HG03039 (cell line): ENCODE measurements around the gene GOLGA6C.
"Not testable (repeated sequence)": the region's sequence is repeated elsewhere in the genome, so short reads cannot be mapped to it uniquely, and the experiment has no call there.

Source experiments
- ATAC-seq: cut with Tn5 transposase; IDR thresholded peaks from one replicate; pipeline ENCODE4 v1.9.1; 2021; ENCODE audit warnings: mild to moderate bottlenecking, moderate library complexity; ENCODE audit not compliant: unreplicated experiment

The GOLGA6C gene, protein sequence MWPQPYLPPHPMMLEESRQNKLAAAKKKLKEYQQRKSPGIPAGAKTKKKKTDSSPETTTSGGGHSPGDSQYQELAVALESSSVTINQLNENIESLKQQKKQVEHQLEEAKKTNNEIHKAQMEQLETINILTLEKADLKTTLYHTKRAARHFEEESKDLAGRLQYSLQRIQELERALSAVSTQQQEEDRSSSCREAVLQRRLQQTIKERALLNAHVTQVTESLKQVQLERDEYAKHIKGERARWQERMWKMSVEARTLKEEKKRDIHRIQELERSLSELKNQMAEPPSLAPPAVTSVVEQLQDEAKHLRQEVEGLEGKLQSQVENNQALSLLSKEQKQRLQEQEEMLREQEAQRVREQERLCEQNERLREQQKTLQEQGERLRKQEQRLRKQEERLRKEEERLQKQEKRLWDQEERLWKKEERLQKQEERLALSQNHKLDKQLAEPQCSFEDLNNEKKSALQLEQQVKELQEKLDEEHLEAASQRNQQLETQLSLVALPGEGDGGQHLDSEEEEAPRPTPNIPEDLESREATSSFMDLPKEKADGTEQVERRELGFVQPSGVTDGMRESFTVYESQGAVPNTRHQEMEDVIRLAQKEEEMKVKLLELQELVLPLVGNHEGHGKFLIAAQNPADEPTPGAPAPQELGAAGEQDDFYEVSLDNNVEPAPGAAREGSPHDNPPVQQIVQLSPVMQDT

DNA sequence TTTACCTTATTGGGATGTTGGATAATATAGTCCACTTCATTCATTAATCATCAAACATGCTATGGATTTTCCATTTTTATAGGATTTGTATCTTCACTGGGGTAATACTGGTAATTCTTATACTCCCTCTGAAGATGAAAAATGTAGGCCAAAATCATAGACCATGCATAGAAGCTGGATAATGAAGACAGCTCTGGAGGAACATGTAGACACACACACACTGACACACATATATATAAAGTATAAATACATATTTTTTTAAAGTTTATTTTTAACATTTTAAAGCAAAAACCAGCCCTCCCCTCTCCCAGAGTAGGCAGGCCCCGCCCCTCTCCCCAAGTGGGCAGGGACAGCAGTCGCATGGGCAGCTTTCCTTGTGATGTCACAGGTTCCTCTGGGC lies at the start of gene GOLGA6C:
TSS of gene GOLGA6C (plus strand) at position 301 of the 400 bp plus-strand sequence. CDS start 265 bp downstream, outside the sequence.
- not testable (repeated sequence) for ATAC-seq

DNA sequence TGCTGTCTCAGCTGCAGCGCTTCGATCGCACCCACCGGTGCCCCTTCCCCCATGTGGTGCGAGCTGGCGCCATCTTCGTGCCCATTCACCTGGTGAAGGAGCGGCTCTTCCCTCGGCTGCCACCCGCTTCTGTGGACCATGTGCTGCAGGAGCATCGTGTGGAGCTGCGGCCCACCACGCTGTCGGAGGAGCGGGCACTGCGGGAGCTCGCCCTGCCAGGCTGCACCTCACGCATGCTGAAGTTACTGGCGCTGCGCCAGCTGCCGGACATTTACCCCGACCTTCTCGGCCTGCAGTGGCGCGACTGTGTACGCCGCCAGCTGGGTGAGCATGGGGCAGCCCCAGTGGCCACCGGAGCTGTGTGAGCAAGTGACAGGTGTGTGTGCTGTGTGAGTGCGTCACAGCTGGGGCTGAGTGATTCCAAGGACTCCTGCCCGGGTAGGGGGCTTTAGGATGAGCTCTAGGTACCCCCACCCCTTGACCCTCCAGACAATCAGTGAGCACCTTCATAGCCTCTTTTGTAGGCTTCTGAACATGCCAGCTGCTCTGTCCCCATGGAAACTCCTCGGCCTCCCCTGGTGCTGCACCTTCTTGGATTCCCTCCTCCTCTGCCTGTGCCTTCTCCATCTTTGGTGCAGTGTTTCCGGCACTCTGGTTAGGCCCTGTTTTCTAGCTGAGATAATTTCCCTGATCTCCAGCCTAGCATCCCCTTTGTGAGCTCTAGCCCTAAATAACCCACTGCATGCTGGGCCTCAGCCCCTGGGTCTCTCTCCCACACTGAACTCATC lies 49.4 kb upstream of the GOLGA6C start:
- ATAC-seq: no peak

DNA sequence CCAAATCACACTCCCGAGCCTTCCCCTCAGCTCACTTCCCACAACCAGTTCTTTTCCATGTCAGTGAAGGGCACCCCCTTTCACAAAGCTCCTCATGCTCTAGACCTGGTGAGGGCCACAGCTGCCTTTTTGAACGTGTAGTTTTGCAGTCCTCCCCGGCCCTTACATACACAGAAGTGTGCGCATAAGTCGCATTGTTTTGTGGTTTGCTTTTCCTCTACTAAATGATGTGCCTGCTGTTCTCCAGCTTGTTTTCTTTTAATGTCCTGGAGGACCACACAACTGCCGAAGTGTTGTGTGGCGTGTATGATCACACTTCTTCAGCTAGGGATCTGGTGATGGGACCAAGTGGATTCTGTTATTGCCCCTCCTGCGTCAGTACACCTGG lies 48.9 kb upstream of the GOLGA6C start:
- no peak for ATAC-seq

- ATAC-seq: no peak
Measured at GRCh38 chr15:75210811-75211230, 47.3 kb upstream of the GOLGA6C start.

DNA sequence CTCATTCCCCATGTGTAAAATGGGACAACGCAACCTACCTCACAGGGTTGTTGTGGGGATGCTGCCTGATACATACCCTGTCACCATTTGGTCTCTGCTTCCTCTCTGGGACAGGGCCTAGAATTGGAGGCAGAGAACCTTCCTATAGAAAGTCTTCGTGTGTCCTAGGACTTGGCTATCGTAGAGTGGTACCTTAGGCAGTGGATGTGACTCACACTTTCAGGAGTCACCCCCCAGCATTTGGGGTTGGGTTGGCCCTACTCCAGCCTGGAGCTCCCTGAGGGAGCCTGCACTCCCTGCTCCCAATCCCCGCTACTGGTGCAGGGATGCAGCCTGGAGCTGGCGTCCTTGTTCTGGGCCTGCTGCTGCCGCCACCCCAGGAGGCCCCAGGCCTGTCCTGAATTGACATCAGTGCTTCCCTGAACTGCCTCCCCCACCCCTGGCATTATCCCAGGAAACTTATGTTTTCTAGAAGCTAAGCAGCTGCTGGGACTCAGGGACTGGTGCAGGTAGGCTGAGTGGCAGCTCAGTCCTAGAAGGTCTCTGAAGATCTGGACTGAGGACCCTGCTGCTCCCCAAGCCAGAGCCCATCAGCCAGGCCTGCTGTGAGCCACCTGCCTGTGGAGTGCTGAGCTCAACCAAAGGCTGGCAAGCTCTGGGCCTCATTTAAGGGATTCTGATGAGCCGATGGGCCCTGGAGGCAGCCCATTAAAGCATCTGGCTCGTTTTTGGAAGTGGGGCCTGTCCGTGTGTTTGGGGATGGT lies 46.5 kb upstream of the GOLGA6C start:
- no peak for ATAC-seq

- no peak for ATAC-seq
Measured at GRCh38 chr15:75212200-75212858, 45.8 kb upstream of the GOLGA6C start.

DNA sequence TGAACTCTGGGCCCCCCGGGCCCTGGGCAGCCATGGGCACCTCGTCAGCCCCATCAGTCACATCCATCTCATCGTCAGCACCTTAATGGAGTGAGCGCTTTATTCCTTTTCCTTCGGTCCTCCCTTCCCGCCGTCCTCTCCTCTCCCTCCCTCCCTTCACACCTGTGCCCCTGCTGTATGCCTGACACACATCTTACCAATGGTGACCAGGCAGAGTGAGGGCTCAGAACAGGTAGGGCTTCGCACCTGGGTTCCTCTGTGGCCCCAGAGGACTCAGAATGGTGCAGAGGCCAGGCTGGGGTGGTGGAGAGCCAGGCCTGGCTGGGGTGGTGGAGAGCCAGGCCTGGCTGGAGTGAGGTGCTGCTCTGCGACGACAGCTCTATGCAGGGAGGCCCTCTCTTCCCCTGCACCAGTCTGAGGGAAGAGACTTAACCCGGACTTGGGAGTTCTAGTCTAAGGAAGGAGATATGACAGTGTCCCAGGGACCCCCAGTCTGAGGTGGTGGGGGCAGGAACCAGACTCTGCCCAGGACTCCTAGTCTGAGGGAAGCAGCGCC lies 44.8 kb upstream of the GOLGA6C start:
- ATAC-seq: no peak

- ATAC-seq: no peak
Measured at GRCh38 chr15:75213768-75214221, 44.3 kb upstream of the GOLGA6C start.

GRCh38 chr15:75214293-75215096 lies 43.6 kb upstream of the GOLGA6C start:
- no peak for ATAC-seq

DNA sequence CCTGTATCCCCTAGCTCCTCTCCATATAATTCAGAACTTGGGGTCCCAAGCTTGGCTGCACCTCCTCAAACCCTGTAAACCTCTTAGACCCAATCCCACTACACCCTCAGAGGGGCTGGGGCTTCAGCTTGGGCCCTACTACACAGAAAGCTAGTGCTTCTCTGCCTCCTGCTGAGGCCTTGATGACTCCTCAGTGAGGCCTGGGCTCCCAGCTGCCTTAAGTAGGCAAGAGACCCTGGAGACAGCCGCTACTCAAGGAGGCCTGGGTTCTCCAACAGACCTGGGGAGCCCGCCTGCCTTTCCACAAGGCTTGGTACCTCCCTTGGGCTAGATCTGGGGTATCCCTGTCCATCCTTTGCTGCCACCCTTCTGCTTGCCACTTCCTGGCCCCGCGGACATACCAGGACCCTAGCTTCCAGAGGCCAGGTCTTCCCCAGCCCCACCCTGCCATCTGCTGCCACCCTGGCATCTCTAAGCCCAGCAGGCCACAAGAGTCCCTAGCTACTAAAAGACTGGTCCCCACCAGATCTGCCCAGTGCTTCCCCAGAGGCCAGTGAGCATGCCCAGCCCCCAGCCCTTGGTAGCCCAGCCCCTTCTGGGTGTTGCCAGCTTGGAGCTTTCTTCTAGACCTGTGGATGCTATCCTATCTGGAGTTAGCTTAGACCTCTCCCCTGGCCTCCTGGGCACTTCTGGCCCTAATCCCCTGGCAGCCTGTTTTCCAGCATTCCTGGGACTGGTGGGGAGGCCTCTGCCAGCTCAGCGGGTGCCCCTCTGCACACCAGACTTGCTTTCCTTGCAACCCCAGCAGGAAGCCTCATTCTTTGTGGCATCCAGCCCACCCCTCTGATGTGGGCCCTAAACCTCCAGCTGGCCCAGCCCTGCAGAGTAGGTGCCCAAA lies 42.8 kb upstream of the GOLGA6C start:
- ATAC-seq: no peak

DNA sequence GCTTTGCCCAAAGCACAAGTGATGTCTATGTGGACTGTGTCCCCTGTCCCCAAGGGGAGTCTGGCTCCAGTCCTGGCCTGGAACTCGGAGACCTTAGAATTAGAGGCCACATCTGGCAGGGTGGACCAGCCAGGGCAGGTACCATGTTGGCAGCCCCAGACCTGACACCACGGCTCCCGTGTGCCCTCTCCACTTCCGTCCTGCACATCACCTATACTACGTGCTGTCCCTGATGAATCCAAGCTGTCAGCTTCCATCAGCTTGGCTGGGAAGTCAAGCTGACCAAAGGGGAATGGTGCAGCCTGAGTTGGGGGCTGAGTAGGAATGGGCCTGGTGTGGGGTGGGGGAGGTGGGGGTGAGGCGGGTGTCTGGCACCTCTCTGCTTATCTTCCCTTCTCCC lies 41.1 kb upstream of the GOLGA6C start:
- ATAC-seq: no peak

GRCh38 chr15:75217574-75217973 lies 40.6 kb upstream of the GOLGA6C start:
- not testable (repeated sequence) for ATAC-seq

- not testable (repeated sequence) for ATAC-seq
Measured at GRCh38 chr15:75219507-75219929, 38.6 kb upstream of the GOLGA6C start.

GRCh38 chr15:75223688-75224087 lies 34.4 kb upstream of the GOLGA6C start:
- ATAC-seq: no peak

DNA sequence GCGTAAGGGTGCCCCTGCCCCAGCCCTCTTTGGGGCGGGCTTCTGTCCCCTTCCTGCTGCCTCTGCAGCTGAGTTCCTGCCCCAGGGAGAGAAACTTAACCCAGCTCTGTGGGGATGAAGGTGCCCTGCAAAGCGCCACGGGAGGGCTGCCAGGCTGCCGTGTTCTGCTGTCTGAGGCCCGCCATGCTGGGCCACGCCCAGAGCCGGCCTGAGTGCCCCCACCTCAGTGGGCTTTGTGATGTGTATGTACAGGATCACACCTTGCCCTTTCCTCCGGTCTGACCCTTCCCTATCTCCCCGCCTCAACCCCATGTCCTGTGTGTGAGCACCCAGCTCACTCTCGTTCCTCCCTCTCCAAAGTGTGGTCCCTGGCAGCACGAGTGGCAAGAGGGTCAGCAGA lies 33.9 kb upstream of the GOLGA6C start:
- ATAC-seq: no peak

- ATAC-seq: not testable (repeated sequence)
Measured at GRCh38 chr15:75225102-75225836, 32.9 kb upstream of the GOLGA6C start.
